HG03571 (cell line): ENCODE results near the gene NOS1.
"Not testable (repeated sequence)": the region's sequence is repeated elsewhere in the genome, so short reads cannot be mapped to it uniquely, and the experiment has no call there.

Source experiments
- ATAC-seq: cut with Tn5 transposase; IDR thresholded peaks from one replicate; pipeline ENCODE4 v1.9.1; 2021; ENCODE audit not compliant: unreplicated experiment

NOS1 gene

DNA sequence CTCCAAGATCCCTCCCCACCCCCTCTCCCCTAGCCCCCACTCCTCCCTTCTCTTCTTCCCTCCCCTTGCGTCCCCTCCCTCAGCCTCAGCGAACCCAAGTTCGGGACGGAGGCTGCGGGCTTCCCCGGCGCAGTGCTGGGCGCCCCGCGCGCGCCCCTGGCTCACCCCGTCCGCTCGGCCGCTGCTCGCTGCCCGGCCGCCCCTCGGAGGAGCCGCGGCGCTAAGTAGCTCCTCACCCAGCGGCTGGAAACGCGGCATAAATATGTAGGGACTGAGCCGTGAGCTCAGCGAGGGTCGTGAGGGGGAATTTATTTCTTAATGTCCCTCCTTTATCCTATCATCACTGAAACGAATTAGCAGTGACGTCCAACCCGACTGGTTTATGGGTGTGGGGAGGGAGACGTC, at the start of gene NOS1:
NOS1 (minus strand) TSS at position 280 of the 405 bp plus-strand sequence. CDS start 30,557 bp downstream, outside the sequence.
- ATAC-seq = no peak

DNA sequence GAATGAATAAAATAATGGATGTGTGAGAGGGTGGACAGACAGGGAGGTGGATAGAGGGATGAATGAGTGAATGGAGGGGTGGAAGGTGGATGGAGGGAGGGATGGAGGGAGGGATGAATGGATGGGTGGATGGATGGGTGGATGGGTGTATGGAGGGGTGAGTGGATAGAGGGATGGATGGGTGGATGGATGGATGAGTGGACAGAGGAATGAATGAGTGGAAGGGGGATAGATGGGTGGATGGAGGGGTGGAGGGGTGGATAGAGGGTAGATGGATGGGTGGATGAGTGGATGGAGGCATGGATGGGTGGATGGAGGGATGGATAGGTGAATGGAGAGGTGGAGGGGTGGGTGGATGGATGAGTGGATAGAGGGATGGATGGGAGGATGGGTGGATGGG, 47.9 kb upstream of the NOS1 start:
- no peak for ATAC-seq

DNA sequence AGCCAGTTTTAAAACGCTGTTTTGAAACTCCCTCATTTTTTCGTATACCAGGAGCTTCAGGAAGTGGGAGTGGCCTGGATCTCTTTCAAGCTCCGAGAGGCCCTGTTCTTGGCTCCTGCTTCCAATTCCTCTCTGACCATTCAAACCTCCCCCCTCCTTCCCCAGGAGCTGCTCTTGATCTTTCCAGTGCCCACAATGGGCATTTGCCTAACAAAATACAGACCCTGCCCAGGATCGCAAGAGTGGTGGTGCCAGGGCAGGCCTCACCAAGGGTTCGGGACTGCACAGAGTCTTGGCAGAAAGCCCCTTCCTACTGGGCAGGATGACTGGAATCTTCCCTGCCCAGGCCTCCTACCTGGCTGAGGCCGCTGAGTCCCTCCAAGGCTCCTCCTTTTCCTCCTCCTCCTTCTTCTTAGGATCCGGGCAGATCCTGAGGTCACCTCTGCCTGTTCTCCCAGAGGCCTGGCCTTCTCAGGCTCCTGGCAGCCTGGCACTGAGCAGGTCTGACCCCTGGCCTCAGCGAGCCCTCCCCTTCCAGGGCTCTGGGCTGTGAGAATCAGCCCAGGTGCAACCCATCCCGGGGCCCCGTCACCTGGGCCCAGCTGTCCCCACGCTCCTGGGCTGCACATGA, 46.9 kb upstream of the NOS1 start:
- no peak for ATAC-seq

DNA sequence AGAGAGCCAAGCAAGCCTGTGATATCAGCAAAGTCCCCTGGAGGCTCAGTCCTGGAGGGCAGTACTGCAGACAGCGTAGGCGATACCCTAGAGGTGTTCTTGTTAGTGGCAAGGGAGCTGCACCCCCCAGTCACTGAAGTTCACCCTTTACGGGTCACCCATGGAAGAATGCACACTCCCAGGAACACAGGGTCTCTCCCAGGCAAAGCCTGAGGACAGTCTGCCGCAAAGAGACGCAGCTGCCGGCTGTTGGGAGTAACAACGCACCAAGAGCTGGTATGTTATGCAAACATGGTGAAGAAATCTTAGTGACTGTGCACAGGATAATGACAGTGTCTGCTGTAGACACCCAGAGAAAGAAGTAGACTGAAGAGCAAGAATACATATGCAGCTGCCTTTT, 43.5 kb upstream of the NOS1 start:
- no peak for ATAC-seq

DNA sequence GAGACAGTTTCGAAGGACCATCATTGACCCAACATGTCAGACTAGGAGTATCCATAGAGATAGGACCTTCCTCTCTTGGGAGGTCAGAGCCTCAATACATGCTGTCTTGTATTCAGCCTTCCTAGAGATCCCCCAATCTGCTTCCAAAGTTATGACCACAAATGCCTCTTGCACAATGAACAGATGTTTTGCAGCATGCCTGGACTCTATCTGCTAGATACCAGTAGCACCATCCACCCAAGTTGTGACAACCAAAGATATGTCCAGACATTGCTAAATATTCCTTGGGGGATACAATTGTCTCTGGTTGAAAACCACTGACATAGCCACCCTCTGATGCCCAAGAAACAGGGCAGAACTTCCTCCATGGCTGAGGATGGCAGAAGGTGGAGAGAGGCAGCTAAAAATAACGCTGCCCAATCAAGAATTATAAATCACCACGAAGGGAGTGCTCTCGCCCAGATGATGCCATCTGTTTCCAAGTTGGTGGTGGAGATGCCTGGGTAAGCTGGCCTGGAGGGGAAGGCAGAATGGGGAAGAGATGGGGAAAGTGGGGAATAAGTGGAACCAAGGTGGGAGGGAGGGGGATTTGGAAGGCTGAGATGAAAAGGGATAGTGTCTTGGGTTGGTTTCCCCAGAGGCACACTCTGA, 42.9 kb upstream of the NOS1 start:
- no peak for ATAC-seq

DNA sequence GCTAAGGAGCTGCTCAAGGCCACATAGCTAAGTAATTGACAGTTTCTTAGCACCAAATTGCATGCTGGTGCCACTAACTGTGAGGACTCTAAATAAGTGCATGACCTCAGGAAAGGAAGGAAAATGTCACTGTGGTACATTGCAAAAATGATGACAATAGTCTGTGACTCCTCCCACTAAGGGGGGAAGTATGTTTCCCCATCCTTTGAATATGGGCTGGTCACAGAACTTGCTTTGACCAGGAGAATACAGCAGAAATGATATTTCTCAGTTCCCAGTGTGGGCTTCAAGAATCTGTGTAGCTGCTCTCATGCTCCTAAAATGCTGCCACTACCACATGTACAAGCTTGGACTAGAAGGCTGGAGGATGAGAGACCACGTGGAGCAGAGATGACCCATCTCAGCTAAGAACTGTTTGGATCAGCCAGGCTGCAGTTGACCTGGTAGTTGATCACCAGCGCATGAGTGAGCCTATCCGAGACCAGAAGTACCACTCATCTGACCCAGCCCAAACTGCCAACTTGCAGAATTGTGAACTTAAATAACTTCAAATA, 42.2 kb upstream of the NOS1 start:
- no peak for ATAC-seq

DNA sequence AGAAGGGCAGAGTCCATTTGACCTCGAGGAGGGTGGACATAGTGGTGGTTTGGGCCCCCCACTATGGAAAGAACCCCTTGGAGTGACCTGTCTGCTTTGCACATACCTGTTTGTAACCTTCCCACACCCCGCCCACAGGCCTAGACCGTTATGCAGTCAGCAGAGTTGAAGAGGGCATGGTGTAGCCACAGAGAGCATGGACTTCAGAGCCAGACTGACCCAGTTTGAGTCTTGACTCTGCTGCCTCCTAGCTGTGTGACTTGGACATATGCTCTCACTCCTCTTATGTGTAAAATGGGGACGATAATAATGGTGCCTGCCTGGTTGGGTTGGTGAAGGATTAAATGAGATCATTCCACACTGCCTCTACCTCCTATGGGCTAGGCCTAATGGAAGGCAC, 40.9 kb upstream of the NOS1 start:
- no peak for ATAC-seq

DNA sequence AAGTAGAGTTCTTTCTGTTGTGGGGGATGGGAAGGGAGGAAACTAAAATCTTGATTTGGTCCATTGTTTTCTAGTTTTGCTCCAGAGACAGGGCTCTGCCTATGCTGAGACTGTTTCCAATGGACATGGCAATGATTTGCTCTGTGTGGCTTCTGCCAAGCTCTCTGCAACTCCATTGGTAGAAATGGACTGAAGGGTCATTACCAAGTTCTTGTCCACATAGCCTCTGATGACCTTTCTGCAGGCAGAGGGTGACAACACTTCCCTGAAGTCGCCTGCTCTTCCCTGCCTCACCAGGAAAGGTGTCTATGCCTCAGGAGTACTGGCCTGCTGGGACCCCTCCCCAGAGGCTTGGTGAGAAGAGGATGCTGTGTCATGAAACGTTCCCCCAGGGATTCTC, 39.5 kb upstream of the NOS1 start:
- ATAC-seq = no peak

DNA sequence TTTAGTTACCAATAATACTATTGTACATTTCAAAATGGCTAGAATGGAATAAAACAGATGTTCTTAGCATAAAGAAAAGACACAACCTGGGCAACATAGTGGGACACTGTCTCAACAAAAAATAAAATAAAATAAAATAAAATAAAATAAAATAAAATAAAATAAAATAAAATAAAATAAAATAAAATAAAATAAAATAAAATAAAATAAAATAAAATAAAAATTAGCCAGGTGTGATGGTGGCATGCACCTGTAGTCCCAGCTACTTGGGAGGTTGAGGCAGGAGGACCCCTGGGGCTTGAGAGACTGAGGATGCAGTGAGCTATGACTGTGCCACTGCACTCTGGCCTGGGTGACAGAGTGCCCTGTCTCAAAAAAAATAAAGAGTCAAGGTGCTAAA, 37.1 kb upstream of the NOS1 start:
- not testable (repeated sequence) for ATAC-seq

DNA sequence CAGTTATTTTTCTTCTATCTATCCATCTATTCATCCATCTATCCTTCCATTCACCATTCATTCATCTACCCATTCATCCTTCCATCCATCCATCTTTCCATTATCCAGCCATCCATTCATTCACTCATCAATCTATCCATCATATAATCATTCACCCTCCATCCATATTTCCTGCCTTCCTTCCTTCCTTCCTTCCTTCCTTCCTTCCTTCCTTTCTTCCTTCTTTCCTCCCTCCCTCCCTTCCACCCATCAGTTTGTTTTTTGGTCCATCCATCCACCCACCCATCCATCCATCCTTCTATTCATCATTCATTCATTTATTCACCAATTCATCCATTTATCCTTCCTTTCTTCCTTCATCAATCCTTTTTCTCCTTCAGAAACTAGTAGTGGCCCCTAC, 34.3 kb upstream of the NOS1 start:
- no peak for ATAC-seq

DNA sequence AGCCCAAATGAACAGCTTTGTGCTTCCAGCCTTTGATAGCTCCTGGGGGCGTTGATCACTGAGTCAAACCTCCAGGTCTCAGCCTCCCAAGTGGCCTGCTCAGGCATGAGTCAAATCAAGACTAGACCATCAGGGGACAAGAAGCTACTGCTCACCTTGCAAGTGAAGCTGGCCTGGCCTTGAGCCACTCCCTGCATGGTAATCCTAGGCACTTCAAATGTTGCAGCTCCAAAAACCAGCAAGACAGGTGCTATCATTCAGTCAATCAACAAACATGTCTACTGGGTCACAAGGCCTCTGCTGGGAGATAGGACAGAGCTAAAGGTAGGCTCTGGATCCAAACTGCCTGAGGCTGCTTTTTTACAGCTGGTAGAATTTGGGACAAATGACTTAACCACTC, 33.1 kb upstream of the NOS1 start:
- no peak for ATAC-seq

DNA sequence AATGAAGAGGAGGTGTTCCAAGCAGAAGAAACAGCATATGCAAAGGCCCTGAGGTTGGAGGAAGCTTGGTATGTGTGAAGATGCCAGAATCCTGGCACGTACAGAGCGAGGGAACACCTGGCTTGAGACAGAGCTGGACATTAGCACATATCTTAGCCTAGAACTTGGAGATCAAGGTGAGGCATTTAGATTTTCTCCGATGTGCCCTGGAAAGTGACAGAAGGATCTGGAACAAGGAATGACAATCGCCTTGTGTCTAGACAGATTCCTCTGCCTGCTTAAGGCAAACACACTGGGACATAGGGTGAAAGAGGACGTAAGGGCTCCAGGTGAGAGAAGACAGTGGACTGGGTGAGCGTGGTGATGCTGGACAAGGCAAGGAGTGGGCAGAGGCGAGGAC, 32.2 kb upstream of the NOS1 start:
- no peak for ATAC-seq

DNA sequence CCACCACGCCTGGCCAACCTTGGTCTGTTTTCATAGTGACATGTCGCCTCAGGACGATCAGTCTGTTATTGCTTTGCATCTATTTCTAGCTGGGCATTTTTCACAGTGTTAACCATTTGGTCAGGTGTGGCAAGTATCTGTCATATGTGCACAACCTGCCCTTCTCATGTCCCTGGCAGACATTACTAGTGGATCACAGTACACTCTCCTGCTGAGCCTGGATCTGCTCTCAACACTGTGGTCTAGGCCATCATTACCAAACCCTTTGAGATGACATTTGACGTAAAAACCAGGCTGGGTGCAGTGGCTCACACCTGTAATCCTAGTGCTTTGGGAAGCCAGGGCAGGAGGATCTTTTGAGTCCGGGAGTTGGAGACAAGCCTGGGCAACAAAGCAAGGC, 29.4 kb upstream of the NOS1 start:
- no peak for ATAC-seq

DNA sequence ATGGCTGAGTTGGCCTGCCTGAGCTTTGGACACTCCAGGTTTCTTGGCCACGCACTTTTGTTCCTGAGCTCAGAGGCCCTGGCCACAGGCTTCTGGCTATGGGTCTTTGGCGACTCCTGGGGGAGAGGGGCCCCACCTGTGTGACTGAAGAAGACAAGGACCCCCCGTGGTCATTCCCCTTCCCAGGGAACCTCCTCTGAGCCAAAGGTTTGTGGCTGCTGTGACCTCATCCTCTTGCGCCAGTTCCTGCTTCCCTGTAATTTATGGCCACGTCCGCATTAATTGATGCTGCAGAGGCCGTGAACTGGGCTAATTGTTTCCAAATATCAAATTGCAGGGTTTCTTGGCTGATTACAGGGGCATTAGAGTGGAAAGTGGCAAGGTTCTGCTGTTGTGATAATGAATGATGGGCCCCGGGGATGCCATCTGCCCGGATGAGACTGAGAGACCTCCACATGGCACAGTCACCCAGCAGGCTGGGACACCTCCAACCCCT, 27.6 kb upstream of the NOS1 start:
- no peak for ATAC-seq

DNA sequence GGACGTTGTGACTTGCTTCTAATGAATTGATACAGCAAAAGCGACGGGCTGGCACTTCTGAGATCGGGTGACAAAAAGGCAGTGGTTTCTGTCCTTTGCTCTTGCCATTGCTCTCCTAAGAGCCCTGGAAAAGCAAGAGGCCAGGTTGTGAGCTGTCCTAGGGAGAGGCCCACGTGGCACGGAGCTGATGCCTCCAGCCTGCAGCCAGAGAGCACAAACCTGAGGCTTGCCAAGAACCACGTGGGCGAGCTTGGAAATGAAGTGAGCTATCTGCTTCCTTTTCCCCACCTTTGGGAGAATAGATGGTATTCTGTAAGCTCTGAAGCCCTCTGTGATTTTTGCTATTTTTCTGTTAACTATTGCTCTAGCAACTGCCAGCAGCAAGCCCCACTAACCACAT, 26.4 kb upstream of the NOS1 start:
- no peak for ATAC-seq

DNA sequence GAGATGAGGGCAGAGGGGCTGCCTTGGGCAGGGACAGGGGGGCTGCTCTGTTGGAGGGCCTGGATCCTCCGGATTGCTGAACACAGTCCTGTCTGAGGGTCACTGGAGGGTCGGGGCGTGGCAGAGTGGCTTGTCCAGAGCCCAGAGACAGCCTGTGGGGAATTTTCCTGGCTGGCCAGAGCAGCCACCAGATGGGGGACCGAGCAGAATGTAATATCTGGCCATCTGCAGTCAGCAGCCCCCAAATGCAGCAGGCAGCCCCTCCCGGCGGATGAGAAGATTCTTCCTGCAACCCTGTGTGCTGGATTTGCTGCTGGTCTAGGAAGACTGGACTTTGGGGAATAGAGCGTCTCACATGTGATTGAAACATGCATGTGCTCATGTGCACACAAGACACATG, 23.3 kb upstream of the NOS1 start:
- ATAC-seq = no peak

DNA sequence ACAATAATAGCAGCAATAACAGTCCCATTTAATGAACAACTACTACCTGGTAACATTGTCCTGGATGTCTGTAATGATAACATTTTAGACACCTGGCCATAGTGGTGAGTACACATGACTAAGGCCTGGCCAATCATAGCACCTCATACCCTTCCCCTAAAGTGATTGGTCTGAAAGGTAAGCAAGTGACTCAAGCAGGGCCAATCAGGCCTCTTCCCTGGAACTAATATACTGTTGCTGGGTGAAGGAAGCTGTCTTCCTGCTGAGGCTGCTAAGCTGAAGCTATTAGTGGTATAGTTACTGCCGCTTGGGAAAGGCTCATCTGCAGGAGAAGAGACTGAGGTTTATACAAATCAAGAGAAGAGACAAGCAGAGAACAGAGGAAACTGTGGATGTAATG, 18.7 kb upstream of the NOS1 start:
- ATAC-seq = no peak

DNA sequence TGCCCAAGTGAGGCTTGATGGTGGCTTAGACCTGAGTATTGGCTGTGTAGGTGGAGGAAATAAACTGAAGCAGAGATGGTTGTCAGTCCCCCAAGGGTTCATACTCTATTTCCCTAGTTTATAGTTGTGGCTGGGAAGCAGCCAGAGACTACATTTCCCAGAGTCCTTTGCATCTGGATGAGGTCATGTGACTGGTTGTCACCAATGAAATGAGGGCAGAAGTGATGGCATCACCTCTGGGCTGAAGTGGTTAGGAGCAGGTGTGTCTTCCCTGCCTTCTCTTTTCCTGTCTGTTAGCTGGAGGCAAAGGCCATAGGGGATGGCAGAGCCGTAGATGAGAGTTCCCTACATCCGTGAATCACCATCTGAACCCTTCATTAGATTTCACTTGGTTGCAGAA, 16.3 kb upstream of the NOS1 start:
- ATAC-seq = no peak

DNA sequence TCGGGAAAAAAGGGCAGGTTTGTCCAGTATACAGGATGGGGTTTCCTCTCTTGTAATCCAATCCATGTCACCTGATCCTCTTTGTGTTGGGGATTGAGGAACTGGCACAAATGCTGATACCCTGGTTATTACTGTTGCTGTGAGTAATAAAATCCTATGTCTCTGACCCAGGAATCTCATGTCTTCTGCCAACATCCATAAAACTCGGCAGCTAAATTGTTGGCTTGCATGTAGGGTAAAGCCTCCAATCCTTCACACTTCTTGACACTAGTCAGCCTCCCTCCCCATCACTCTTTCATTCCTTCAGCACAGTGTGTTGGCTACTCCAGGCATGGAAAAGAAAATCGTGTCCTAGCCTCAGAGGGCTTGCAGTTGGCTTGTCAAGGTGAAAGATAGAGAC, 9.2 kb upstream of the NOS1 start:
- ATAC-seq = no peak

DNA sequence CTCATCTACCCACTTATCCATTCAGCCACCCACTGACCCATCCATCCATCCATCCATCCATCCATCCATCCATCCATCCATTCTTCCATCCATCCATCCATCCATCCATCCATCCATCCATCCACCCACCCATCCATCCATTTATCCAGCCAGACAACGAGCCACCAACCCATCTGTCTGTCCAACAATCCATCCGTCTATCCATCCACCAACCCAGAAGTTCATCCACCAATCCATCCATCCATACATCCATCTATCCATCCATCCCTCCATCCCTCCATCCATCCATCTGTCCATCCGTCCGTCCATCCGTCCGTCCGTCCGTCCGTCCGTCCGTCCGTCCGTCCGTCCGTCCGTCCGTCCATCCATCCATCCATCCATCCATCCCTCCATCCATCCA, 8.6 kb upstream of the NOS1 start:
- not testable (repeated sequence) for ATAC-seq

DNA sequence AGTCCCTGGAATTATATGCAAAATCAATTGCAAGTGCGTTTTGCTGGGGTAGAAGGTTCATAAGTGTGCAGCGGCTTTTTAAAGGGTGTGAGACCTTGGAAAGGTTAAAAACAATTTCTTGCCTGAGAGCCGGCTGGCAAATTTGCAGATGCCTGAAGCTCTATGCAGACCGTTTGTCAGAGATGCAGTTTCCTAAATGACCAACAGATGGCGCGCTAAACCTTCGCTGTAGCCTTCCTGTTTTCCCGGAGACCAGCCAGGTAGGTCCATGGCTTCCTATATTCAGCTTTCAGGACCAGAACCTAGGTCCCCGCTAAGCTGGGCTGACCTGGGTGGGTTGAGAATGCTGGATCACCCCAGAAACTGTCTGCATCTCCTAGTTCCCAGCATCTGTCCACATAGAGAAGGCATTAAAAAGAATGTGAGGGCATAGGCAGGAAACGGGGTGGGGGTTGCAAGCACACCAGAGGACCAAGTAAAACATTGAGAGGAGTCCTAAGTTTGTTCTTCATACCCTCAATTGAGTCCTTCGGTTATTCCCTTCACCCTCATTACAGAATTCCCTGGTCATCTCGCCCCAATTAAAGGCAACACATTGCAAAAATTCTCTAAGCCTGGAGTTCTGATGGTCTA, 5.7 kb upstream of the NOS1 start:
- no peak for ATAC-seq

DNA sequence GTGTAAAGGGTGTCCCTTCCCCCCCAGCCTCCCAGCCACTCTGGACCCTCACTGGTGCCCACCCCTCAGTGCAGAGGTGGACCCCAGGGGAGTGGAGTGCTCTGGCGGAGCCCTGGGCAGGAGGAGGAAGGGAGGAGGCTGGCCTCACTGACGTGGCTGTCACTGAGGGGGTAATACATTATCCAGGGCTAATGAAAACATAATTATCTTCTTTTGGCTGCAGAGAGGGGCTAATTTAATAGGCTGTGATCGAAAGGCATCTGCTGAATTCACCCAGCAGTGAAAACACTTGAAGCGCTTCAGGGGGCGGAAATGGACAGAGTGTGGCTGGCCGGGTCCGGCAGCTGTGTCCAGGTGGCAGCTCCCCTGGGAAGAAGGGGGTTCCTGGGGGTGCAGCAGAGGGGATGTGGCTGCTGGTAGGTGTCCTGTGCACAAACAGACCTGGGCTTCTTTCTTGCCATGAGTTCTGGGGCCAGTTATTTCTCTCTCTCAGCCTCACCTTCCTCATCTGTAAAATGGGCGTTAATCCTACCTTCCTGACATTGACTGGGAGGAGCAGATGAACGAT, 3.7 kb upstream of the NOS1 start:
- ATAC-seq = no peak
